HAP-1 (cell line): ENCODE data around the gene UBXN7.
"Not testable (repeated sequence)": the region's sequence is repeated elsewhere in the genome, so short reads cannot be mapped to it uniquely, and the experiment has no call there.

ENCODE experiments used
- DNase-seq, 2 experiments: peaks; one replicate each; pipeline ENCODE4 v3.0.0-alpha.2; 2016 to 2020; ENCODE audit warnings: low spot score in 2 of 2
- H3K27me3 ChIP-seq: fragments of 250-450 bp; sonication (Bioruptor Pico); 2 replicates; pipeline ENCODE4 v1.5.1; 2020; ENCODE audit warnings: low read depth, mild to moderate bottlenecking, moderate library complexity
- H3K36me3 ChIP-seq: fragments of 250-450 bp; sonication (Bioruptor Pico); replicated peaks from 2 replicates; pipeline ENCODE4 v1.5.1; 2020; ENCODE audit warnings: mild to moderate bottlenecking
- H3K4me1 ChIP-seq: fragments of 250-450 bp; sonication (Bioruptor Pico); 2 replicates; pipeline ENCODE4 v1.5.1; 2020; ENCODE audit warnings: mild to moderate bottlenecking
- H3K4me3 ChIP-seq: fragments of 250-450 bp; sonication (Bioruptor Pico); 2 replicates; pipeline ENCODE4 v1.5.1; 2020; ENCODE audit warnings: mild to moderate bottlenecking, moderate library complexity
- H3K9me3 ChIP-seq: fragments of 250-450 bp; sonication (Bioruptor Pico); 2 replicates; pipeline ENCODE4 v1.5.1; 2020; ENCODE audit warnings: mild to moderate bottlenecking, moderate library complexity
- in situ Hi-C: fragments of 300-500 bp; cut with MboI; formaldehyde crosslinking; loops from 3 replicates; pipeline ENCODE4 v1.14.3; 2020; ENCODE audit warnings: low sequenced_read_pairs, inconsistent platforms, mixed read lengths

UBXN7 gene

GRCh38 chr3:196335503-196335948 is 96.7 kb downstream of the UBXN7 start:
- in situ Hi-C loops = no loop called here
- no peaks in the 10 kb centered on the region for H3K9me3 ChIP-seq
- no peaks in the 10 kb centered on the region for H3K4me1 ChIP-seq
- H3K4me3 ChIP-seq = no peak overlapping the region
- H3K36me3 ChIP-seq = no peaks in the 10 kb centered on the region
- no peaks in the 10 kb centered on the region for H3K27me3 ChIP-seq
- no peak for DNase-seq

GRCh38 chr3:196334982-196335381 is 97.2 kb downstream of the UBXN7 start:
- H3K4me1 ChIP-seq = no peaks in the 10 kb centered on the region
- no peaks in the 10 kb centered on the region for H3K9me3 ChIP-seq
- no peaks in the 10 kb centered on the region for H3K36me3 ChIP-seq
- no peaks in the 10 kb centered on the region for H3K27me3 ChIP-seq
- in situ Hi-C loops = no loop called here
- no peak for DNase-seq
- H3K4me3 ChIP-seq = no peak overlapping the region

GRCh38 chr3:196332168-196332567 is 100.1 kb downstream of the UBXN7 start:
- in situ Hi-C loops = no loop called here
- H3K4me1 ChIP-seq = peaks cover 11% of the 10 kb centered on the region
- H3K36me3 ChIP-seq = no peaks in the 10 kb centered on the region
- no peak for DNase-seq
- H3K9me3 ChIP-seq = no peaks in the 10 kb centered on the region
- no peaks in the 10 kb centered on the region for H3K27me3 ChIP-seq
- H3K4me3 ChIP-seq = no peak overlapping the region

GRCh38 chr3:196327405-196327804 is 104.8 kb downstream of the UBXN7 start:
- H3K27me3 ChIP-seq = no peaks in the 10 kb centered on the region
- H3K4me1 ChIP-seq = peaks cover 11% of the 10 kb centered on the region
- H3K36me3 ChIP-seq = no peaks in the 10 kb centered on the region
- H3K4me3 ChIP-seq = no peak overlapping the region
- no peak for DNase-seq
- H3K9me3 ChIP-seq = no peaks in the 10 kb centered on the region
- in situ Hi-C loops = no loop called here

- Histone ChIP-seq H3K4me3 (no peak overlapping the region), H3K9me3 (no peaks in the 10 kb centered on the region), H3K27me3 (no peaks in the 10 kb centered on the region), H3K36me3 (no peaks in the 10 kb centered on the region), H3K4me1 (peaks cover 11% of the 10 kb centered on the region)
- in situ Hi-C loops = no loop called here
- no peak for DNase-seq
Measured at GRCh38 chr3:196326936-196327335, 105.3 kb downstream of the UBXN7 start.

GRCh38 chr3:196323691-196324090 is 108.5 kb downstream of the UBXN7 start:
- H3K4me1 ChIP-seq = peaks cover 10% of the 10 kb centered on the region
- no peaks in the 10 kb centered on the region for H3K36me3 ChIP-seq
- no peaks in the 10 kb centered on the region for H3K27me3 ChIP-seq
- H3K9me3 ChIP-seq = no peaks in the 10 kb centered on the region
- in situ Hi-C loops = no loop called here
- peak in 1 of 2 experiments; percentile 40 for DNase-seq
- no peak overlapping the region for H3K4me3 ChIP-seq

- peaks cover 6% of the 10 kb centered on the region for H3K4me1 ChIP-seq
- no peaks in the 10 kb centered on the region for H3K36me3 ChIP-seq
- in situ Hi-C loops = no loop called here
Measured at GRCh38 chr3:196323016-196323415, 109.2 kb downstream of the UBXN7 start.

GRCh38 chr3:196321162-196321561 is 111.1 kb downstream of the UBXN7 start:
- in situ Hi-C loops = no loop called here
- H3K4me1 ChIP-seq = no peaks in the 10 kb centered on the region; the same call in 1 of the 2 replicates
- no peak overlapping the region for H3K4me3 ChIP-seq
- no peaks in the 10 kb centered on the region for H3K27me3 ChIP-seq
- DNase-seq = no peak
- H3K9me3 ChIP-seq = no peaks in the 10 kb centered on the region
- H3K36me3 ChIP-seq = no peaks in the 10 kb centered on the region

More at GRCh38 chr3:196323016-196323415, 109.2 kb downstream of the UBXN7 start:
- H3K27me3 ChIP-seq = no peaks in the 10 kb centered on the region
- H3K4me3 ChIP-seq = no peak overlapping the region
- no peak for DNase-seq
- H3K9me3 ChIP-seq = no peaks in the 10 kb centered on the region

GRCh38 chr3:196320137-196320536 is 112.1 kb downstream of the UBXN7 start:
- no peaks in the 10 kb centered on the region; the same call in 1 of the 2 replicates for H3K4me1 ChIP-seq
- DNase-seq = no peak
- no peaks in the 10 kb centered on the region for H3K9me3 ChIP-seq
- in situ Hi-C loops = no loop called here
- no peak overlapping the region for H3K4me3 ChIP-seq
- H3K27me3 ChIP-seq = no peaks in the 10 kb centered on the region
- no peaks in the 10 kb centered on the region; the same call in 1 of the 2 replicates for H3K36me3 ChIP-seq

- Histone ChIP-seq H3K9me3 (no peaks in the 10 kb centered on the region), H3K36me3 (no peaks in the 10 kb centered on the region; the same call in 1 of the 2 replicates), H3K4me3 (peak within 1 kb of the TSS; percentile 94), H3K27me3 (no peaks in the 10 kb centered on the region), H3K4me1 (no peaks in the 10 kb centered on the region; the same call in 1 of the 2 replicates)
- DNase-seq = peak; percentile 85 to 91
- in situ Hi-C loops = no loop called here
Measured at GRCh38 chr3:196317687-196318467, 114.3 kb downstream of the UBXN7 start, which contains the start of gene DYNLT2B. DYNLT2B (minus strand) TSS chr3:196318240; CDS start chr3:196318152, 88 bp downstream.

- H3K27me3 ChIP-seq, H3K9me3 ChIP-seq, H3K4me1 ChIP-seq, DNase-seq, in situ Hi-C loops, H3K36me3 ChIP-seq: not testable (repeated sequence)
- H3K4me3 ChIP-seq = peak overlapping the region; percentile 94
Measured at GRCh38 chr3:196316799-196317686, 115.2 kb downstream of the UBXN7 start.

- no peaks in the 10 kb centered on the region; the same call in 1 of the 2 replicates for H3K36me3 ChIP-seq
- H3K27me3 ChIP-seq = no peaks in the 10 kb centered on the region
- in situ Hi-C loops = no loop called here
- no peak overlapping the region for H3K4me3 ChIP-seq
- H3K9me3 ChIP-seq = no peaks in the 10 kb centered on the region
- H3K4me1 ChIP-seq = no peaks in the 10 kb centered on the region; the same call in 1 of the 2 replicates
- no peak for DNase-seq
Measured at GRCh38 chr3:196315821-196316220, 116.4 kb downstream of the UBXN7 start.

- no peak for DNase-seq
Measured at GRCh38 chr3:196314597-196314996, 117.6 kb downstream of the UBXN7 start.

GRCh38 chr3:196314086-196314485 is 118.1 kb downstream of the UBXN7 start:
- H3K9me3 ChIP-seq, in situ Hi-C loops, H3K4me3 ChIP-seq, H3K4me1 ChIP-seq, H3K36me3 ChIP-seq, DNase-seq, H3K27me3 ChIP-seq: not testable (repeated sequence)

More at GRCh38 chr3:196314597-196314996, 117.6 kb downstream of the UBXN7 start:
- in situ Hi-C loops = no loop called here
- no peaks in the 10 kb centered on the region; the same call in 1 of the 2 replicates for H3K4me1 ChIP-seq
- no peaks in the 10 kb centered on the region for H3K9me3 ChIP-seq
- H3K4me3 ChIP-seq = no peak overlapping the region
- H3K36me3 ChIP-seq = no peaks in the 10 kb centered on the region; the same call in 1 of the 2 replicates
- H3K27me3 ChIP-seq = no peaks in the 10 kb centered on the region
